Lower lobe of right lung (tissue), 2 donors: ENCODE data around the gene HEXD. TPM values are rescaled to one million over a fixed set of nuclear protein-coding genes. Genes with fewer than 3 reads are reported as not detected.

Source experiments
- ATAC-seq, 2 donors: fragments of 200-7000 bp; cut with Tn5 transposase; one replicate each; pipeline ENCODE4 v1.9.1; 2020 to 2022; ENCODE audit warnings: mild to moderate bottlenecking in 2 of 2, moderate library complexity in 2 of 2
- DNase-seq: peaks from one replicate; pipeline ENCODE4 v3.0.0-alpha.2; 2020
- H3K27ac ChIP-seq: fragments of 200-600 bp; one replicate; pipeline ENCODE4 v1.8.0; 2022
- H3K27me3 ChIP-seq: fragments of 200-600 bp; one replicate; pipeline ENCODE4 v1.8.0; 2022; ENCODE audit warnings: low read depth
- H3K36me3 ChIP-seq: fragments of 200-600 bp; one replicate; pipeline ENCODE4 v1.8.0; 2022; ENCODE audit warnings: mild to moderate bottlenecking
- H3K4me1 ChIP-seq: fragments of 200-600 bp; one replicate; pipeline ENCODE4 v1.8.0; 2022
- H3K4me3 ChIP-seq: fragments of 200-600 bp; one replicate; pipeline ENCODE4 v1.8.0; 2022; ENCODE audit warnings: mild to moderate bottlenecking
- H3K9me3 ChIP-seq: fragments of 200-600 bp; one replicate; pipeline ENCODE4 v1.8.0; 2022
- intact Hi-C: fragments of 100-400 bp; cut with DNase I; formaldehyde crosslinking; loops from one replicate; pipeline ENCODE4 v1.11.0; 2022
- total RNA-seq: library from RNA; stranded (reverse); fragmentation: NEBNext Ultra II Directional; extraction: Animal tissue kit (Norgen Biotek cat#: 25700); gene quantifications from one replicate; pipeline ENCODE4 v1.2.1, GENCODE V29; 2021
- TF ChIP-seq, protein P1 (sequence below): fragments of 200-600 bp; IDR thresholded peaks from one replicate; pipeline ENCODE4 v1.8.0; 2022; ENCODE audit warnings: antibody characterized with exemption, mild to moderate bottlenecking
- donor health status: DM: no; HTN: yes; CAD: no; lungs with severe emphysema.

The HEXD gene
- total RNA-seq, 1 donor from 2014 or later: 60.2 TPM

DNA sequence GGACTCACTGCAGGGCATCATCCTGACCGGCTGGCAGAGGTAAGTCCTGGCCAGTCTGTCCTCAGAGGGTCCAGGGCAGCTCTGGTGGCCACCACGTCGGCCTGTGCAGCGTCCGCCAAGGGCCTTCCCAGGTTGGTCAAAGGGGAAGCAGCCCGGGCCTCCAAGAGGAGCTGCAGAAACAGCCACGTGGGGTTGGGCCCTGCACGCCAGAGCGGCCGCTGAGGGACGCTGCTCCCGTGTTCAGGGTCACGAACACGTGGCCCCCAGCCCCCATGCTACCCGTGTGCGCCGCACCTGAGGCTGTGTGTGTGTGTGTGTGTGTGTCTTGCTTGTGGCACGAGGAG is 19.1 kb downstream of the HEXD start:
- peaks cover 31% of the 10 kb centered on the region for H3K36me3 ChIP-seq
- TF ChIP-seq, protein P1, sequence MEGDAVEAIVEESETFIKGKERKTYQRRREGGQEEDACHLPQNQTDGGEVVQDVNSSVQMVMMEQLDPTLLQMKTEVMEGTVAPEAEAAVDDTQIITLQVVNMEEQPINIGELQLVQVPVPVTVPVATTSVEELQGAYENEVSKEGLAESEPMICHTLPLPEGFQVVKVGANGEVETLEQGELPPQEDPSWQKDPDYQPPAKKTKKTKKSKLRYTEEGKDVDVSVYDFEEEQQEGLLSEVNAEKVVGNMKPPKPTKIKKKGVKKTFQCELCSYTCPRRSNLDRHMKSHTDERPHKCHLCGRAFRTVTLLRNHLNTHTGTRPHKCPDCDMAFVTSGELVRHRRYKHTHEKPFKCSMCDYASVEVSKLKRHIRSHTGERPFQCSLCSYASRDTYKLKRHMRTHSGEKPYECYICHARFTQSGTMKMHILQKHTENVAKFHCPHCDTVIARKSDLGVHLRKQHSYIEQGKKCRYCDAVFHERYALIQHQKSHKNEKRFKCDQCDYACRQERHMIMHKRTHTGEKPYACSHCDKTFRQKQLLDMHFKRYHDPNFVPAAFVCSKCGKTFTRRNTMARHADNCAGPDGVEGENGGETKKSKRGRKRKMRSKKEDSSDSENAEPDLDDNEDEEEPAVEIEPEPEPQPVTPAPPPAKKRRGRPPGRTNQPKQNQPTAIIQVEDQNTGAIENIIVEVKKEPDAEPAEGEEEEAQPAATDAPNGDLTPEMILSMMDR: no peak
- DNase-seq (no peak), ATAC-seq (no peak)
- H3K4me1 ChIP-seq: peaks cover 5% of the 10 kb centered on the region
- no peaks in the 10 kb centered on the region for H3K27me3 ChIP-seq
- H3K27ac ChIP-seq: no peak overlapping the region
- intact Hi-C loops: no loop called here
- no peaks in the 10 kb centered on the region for H3K9me3 ChIP-seq
- H3K4me3 ChIP-seq: no peak overlapping the region

DNA sequence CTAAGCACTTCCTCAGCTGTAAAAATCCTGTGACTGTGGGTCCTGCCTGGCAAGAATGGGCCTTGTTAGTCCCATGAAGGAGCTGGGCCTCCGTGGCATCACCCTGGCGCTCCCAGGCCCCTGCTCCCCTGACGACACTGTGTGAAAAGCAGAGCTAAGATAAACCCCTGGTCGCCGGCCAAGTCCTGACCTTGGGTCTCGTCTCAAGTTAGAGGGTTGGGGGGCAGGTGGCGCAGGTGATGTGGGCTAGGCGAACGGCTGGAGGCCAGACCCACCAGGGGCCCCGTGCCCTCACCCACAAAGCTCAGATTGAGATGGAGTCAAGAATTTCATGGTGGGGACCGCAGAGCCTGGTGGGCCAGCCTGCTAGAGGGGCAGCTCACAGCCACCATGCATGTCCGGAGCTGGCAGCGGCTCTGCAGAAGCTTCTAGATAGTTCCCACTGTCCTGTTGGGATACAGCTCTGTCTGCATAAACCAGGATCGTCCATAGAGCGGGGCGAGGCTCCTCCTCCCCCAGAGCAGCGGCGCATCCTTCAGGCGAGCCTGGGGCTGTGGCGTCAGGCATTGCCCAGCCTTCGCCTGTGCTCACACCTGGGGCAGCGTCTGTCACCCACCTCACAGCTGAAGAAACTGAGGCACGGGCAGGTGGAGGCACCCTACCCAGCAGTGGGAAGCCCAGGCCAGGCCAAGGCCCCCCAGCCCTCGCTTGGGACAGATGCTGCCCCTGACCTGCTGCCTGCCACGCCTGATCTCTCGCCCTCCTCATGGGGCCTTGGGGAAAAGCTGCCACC is 20.4 kb downstream of the HEXD start:
- Histone ChIP-seq H3K9me3 (no peaks in the 10 kb centered on the region), H3K27ac (no peak overlapping the region), H3K4me1 (peaks cover 5% of the 10 kb centered on the region), H3K4me3 (no peak overlapping the region), H3K36me3 (peaks cover 43% of the 10 kb centered on the region), H3K27me3 (no peaks in the 10 kb centered on the region)
- TF ChIP-seq, protein P1: no peak
- ATAC-seq (no peak), DNase-seq (no peak)
- intact Hi-C loops: no loop called here

DNA sequence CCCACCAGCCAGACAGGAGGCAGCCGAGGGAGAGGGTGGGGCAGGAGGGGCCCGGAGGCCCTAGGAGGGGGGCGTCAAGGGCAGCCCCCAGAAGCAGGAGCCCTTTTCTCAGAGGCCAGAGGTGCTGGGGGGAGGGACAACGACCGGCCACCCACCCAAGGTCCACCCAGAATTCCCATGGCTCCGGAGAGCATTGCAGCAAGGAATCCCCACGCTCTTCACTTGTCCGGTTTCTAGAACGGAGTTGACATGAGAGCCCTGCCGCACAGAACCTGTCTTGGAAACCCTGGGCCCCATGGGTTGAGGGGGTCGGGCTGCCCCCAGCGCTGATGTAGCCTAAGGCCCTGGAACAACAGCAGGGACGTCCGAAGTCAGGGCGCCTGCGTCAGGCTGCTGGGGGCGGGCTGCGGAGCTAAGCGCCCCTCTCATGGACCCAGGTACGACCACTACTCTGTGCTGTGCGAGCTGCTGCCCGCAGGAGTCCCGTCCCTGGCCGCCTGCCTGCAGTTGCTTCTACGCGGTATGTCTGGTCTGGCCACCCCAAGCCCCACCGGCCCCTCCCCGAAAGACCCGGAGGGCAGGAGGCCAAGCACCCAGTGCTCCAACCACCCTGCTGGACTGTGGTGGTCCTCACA is 21.2 kb downstream of the HEXD start:
- ATAC-seq: no peak
- peaks cover 5% of the 10 kb centered on the region for H3K4me1 ChIP-seq
- H3K9me3 ChIP-seq: no peaks in the 10 kb centered on the region
- intact Hi-C loops: no loop called here
- no peak for DNase-seq
- no peak overlapping the region for H3K27ac ChIP-seq
- no peaks in the 10 kb centered on the region for H3K27me3 ChIP-seq
- H3K4me3 ChIP-seq: no peak overlapping the region
- TF ChIP-seq, protein P1: no peak
- peaks cover 45% of the 10 kb centered on the region for H3K36me3 ChIP-seq

DNA sequence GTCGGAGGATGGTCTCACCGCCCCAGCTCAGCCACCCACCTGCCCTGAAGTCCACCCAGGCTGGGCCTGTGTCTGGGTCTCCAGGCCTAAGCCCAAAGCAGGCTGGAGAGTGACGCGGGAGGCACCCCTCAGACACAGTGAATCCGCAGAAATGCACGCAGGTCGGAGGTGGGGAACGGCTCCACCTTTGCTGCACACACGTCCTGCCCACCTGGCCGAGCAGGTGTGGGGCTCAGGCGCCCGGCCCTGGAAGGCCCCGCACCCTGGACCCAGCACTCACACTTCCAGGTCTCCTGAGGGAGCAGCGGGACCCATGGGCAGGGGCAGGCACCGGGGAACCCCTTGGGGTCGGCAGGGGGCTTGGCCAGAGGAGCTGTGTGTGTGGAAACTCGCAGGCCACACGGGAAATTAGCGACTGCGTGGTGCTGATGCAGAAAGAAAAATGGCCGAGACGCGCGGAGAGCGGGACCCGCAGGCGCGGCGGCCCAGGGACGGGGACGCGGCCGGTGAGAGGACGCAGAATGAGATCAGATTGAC is 21.8 kb downstream of the HEXD start:
- intact Hi-C loops: no loop called here
- ATAC-seq (no peak), DNase-seq (no peak)
- Histone ChIP-seq H3K27ac (no peak overlapping the region), H3K4me3 (peak overlapping the region; percentile 21), H3K27me3 (no peaks in the 10 kb centered on the region), H3K36me3 (peaks cover 50% of the 10 kb centered on the region), H3K9me3 (no peaks in the 10 kb centered on the region), H3K4me1 (peaks cover 9% of the 10 kb centered on the region)
- TF ChIP-seq, protein P1: no peak

DNA sequence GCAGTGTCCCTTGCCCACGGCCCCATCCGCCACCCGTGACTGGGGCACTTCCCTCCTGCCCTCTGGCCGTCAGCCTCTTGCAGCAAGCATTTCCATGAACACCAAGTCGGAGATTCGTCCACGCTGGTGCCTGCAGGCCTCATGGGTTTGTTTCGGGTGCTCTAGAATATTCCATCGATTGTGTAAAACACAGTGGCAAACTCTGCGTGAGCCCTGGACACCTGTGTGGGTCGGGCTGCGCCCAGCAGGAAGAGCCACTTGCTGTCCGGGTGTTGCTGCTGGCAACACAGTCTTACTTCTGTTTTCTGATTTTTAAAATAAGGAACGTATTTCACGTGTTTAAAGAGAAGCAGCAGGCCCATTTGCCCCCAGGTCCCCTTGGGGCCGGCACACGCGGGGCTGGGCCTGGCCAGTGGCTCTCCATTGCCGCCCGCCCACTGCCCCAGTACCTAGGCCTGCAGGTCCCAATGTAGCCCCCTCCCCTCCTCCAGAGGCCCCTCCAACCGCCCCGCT is 22.4 kb downstream of the HEXD start:
- Histone ChIP-seq H3K36me3 (peaks cover 52% of the 10 kb centered on the region), H3K9me3 (no peaks in the 10 kb centered on the region), H3K4me3 (peak overlapping the region; percentile 21), H3K27ac (peak overlapping the region; percentile 54), H3K27me3 (no peaks in the 10 kb centered on the region), H3K4me1 (peaks cover 15% of the 10 kb centered on the region)
- TF ChIP-seq, protein P1: no peak
- intact Hi-C loops: no loop called here
- peak; percentile 16 to 35 for ATAC-seq
- DNase-seq: peak; percentile 68
